Mucosa of descending colon (tissue), 3 donors: ENCODE measurements around the gene TUT4. TPM values are rescaled to one million over a fixed set of nuclear protein-coding genes. Genes with fewer than 3 reads are reported as not detected.
A peak's percentile ranks its signal among the peaks of the same experiment; 100 is the strongest.

ENCODE experiments used
- ATAC-seq: fragments of 200-7000 bp; cut with Tn5 transposase; one replicate; pipeline ENCODE4 v1.9.1; 2020; ENCODE audit warnings: mild to moderate bottlenecking, moderate library complexity
- DNase-seq, 3 donors: peaks; one replicate each; pipeline ENCODE4 v3.0.0-alpha.2; 2020
- H3K36me3 ChIP-seq: fragments of 200-600 bp; one replicate; pipeline ENCODE4 v1.8.0; 2021; ENCODE audit warnings: low read depth, mild to moderate bottlenecking
- H3K4me1 ChIP-seq: fragments of 200-600 bp; one replicate; pipeline ENCODE4 v1.8.0; 2021; ENCODE audit warnings: low read depth, mild to moderate bottlenecking
- H3K4me3 ChIP-seq: fragments of 200-600 bp; one replicate; pipeline ENCODE4 v1.8.0; 2021; ENCODE audit warnings: mild to moderate bottlenecking
- H3K9me3 ChIP-seq: fragments of 200-600 bp; one replicate; pipeline ENCODE4 v1.8.0; 2021; ENCODE audit warnings: mild to moderate bottlenecking
- intact Hi-C, 2 donors: fragments of 100-400 bp; cut with DNase I in 1 of 2; cut with micrococcal nuclease in 1 of 2; formaldehyde crosslinking; loops; one replicate each; pipeline versions ENCODE4 v1.11.0 to v1.11.1; 2022; cut with DNase I, micrococcal nuclease
- total RNA-seq, 3 donors: library from RNA; stranded (reverse); fragmentation: NEBNext Ultra II Directional in 2 of 3; extraction: Animal tissue kit (Norgen Biotek cat#: 25700) in 2 of 3; gene quantifications; one replicate each; pipeline versions ENCODE4 v1.2.1 to v1.2.4, GENCODE V29; 2021 to 2023
- TF ChIP-seq, protein P1 (sequence below): fragments of 200-600 bp; IDR thresholded peaks from one replicate; pipeline ENCODE4 v1.8.0; 2022; ENCODE audit warnings: antibody characterized with exemption, mild to moderate bottlenecking
- donor health status: DM: no; HTN: no; CAD: no; lungs with moderate emphysema.
- donor health status: DM: no; HTN: no; CAD: no.
- donor health status: DM: no; HTN: yes; CAD: no.

Gene TUT4
- total RNA-seq, 3 donors from 2014 or later = 17.9 to 51.7 (median 20.8) TPM

DNA sequence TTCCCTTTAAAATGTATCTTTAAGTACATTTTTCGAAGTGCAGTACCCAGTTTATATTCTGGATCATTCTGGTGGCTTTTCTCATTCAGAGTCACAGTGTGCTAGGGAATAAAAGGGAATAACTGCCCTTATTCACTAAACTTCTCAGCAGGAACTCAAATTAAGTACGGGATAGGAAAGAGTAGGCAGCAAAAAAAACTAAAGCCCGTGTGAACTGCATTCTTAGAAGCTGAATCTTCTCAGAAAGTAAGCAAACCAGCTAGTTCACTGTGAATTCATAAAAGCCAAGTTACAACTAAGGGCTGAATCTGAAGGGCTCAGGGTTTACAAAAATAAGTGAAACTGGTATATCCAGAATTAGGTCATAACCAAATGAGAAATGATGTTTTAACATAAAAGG is 126.5 kb downstream of the TUT4 start:
- ATAC-seq (no peak), DNase-seq (no peak)
- intact Hi-C loops = no loop called here
- Histone ChIP-seq H3K36me3 (no peaks in the 10 kb centered on the region), H3K4me3 (no peak overlapping the region), H3K4me1 (no peaks in the 10 kb centered on the region), H3K9me3 (no peaks in the 10 kb centered on the region)
- TF ChIP-seq, protein P1, sequence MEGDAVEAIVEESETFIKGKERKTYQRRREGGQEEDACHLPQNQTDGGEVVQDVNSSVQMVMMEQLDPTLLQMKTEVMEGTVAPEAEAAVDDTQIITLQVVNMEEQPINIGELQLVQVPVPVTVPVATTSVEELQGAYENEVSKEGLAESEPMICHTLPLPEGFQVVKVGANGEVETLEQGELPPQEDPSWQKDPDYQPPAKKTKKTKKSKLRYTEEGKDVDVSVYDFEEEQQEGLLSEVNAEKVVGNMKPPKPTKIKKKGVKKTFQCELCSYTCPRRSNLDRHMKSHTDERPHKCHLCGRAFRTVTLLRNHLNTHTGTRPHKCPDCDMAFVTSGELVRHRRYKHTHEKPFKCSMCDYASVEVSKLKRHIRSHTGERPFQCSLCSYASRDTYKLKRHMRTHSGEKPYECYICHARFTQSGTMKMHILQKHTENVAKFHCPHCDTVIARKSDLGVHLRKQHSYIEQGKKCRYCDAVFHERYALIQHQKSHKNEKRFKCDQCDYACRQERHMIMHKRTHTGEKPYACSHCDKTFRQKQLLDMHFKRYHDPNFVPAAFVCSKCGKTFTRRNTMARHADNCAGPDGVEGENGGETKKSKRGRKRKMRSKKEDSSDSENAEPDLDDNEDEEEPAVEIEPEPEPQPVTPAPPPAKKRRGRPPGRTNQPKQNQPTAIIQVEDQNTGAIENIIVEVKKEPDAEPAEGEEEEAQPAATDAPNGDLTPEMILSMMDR = no peak

GRCh38 chr1:52424813-52425212 is 128.1 kb downstream of the TUT4 start:
- no peak for ATAC-seq
- no peaks in the 10 kb centered on the region for H3K9me3 ChIP-seq
- intact Hi-C loops = no loop called here

DNA sequence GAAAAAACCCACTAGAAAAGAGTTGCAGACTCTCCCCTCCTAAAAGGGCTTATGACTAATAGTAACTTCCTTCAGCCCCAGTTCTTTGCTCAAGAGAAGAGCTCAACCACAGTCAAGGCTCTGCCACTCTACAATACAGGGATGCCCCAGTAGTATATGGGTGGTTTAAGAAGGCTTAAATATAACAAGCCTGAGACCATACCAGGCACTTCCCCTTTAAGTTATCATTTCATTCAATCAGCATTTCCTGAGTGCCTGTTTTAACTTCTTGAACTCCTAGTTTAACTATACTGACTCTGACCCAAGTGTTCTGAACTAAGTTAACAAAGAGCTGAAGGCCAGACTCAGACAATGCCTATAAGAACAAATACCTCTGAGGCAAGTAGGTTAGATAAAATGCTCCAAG is 128.7 kb downstream of the TUT4 start:
- no peaks in the 10 kb centered on the region for H3K4me1 ChIP-seq
- no peak overlapping the region for H3K4me3 ChIP-seq
- ATAC-seq = peak; percentile 58
- DNase-seq = no peak
- no peaks in the 10 kb centered on the region for H3K9me3 ChIP-seq
- intact Hi-C loops = no loop called here
- no peaks in the 10 kb centered on the region for H3K36me3 ChIP-seq
- TF ChIP-seq, protein P1 = no peak

More at GRCh38 chr1:52424813-52425212, 128.1 kb downstream of the TUT4 start:
- TF ChIP-seq, protein P1 = no peak
- no peak for DNase-seq
- H3K4me1 ChIP-seq = no peaks in the 10 kb centered on the region
- H3K4me3 ChIP-seq = no peak overlapping the region
- no peaks in the 10 kb centered on the region for H3K36me3 ChIP-seq

DNA sequence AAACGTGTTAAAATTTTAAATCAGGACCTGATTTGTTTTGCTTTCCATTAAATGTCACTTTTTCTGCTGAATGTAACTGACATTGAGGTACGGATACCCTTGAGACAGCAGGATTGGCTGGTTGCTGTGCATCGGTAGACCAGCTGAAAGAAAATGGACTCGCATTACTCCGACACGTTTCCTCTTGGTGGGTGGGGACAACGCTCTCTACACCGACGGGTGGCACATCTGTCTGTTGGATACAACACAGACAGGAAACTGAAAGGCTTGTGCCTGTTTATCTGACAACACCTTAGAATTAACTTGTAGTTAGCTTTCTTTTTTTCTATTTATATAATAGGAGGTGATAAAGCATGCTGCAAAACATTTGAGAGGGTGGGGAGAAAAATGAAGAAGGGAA is 129.1 kb downstream of the TUT4 start:
- no peak overlapping the region for H3K4me3 ChIP-seq
- no peaks in the 10 kb centered on the region for H3K4me1 ChIP-seq
- no peaks in the 10 kb centered on the region for H3K9me3 ChIP-seq
- intact Hi-C loops = no loop called here
- DNase-seq (no peak), ATAC-seq (peak; percentile 66)
- TF ChIP-seq, protein P1 = no peak
- no peaks in the 10 kb centered on the region for H3K36me3 ChIP-seq

GRCh38 chr1:52423055-52423454 is 129.8 kb downstream of the TUT4 start:
- Histone ChIP-seq H3K4me3 (no peak overlapping the region), H3K36me3 (peaks cover 4% of the 10 kb centered on the region), H3K4me1 (no peaks in the 10 kb centered on the region), H3K9me3 (no peaks in the 10 kb centered on the region)
- DNase-seq (no peak), ATAC-seq (no peak)
- TF ChIP-seq, protein P1 = no peak
- intact Hi-C loops = no loop called here

DNA sequence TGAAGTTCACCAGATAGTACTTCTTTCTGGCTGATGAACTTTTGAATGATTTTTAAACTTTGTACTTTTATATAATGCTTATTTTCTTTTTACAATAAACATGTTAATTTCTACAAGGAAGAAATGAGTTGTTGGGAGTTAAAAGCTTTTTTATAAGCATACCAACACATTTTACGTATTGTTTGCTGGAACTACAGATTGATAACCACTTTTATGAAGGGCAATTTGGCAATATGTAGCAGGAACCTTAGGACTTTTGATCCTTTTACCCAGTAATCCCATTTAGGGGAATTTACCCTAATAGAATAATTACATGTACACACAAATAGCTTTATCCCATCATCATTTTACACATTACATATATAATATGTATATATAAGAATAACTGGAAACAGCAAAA is 132.2 kb downstream of the TUT4 start:
- H3K36me3 ChIP-seq = peaks cover 12% of the 10 kb centered on the region
- H3K4me1 ChIP-seq = no peaks in the 10 kb centered on the region
- DNase-seq (no peak), ATAC-seq (peak; percentile 65)
- TF ChIP-seq, protein P1 = no peak
- intact Hi-C loops = no loop called here
- H3K4me3 ChIP-seq = no peak overlapping the region
- no peaks in the 10 kb centered on the region for H3K9me3 ChIP-seq
